ENCODE data around the gene CRKL.

GRCh38 chr22:20927940-20928572 is 10.8 kb downstream of the CRKL start:
- no peak for TF ChIP-seq SP1 (IDR thresholded peaks at IDR 0.05)
- no peak for TF ChIP-seq PKNOX1 (IDR thresholded peaks at IDR 0.05)
- no peak for TF ChIP-seq LEF1 (IDR thresholded peaks at IDR 0.05; ENCODE audit: borderline replicate concordance)
- TF ChIP-seq FOXK2 (IDR thresholded peaks at IDR 0.05) = no peak
- TF ChIP-seq SUZ12 (IDR thresholded peaks at IDR 0.05) = no peak
- TF ChIP-seq BHLHE40 (IDR thresholded peaks at IDR 0.05; ENCODE audit: borderline replicate concordance) = no peak
- TF ChIP-seq FOXA1 (IDR thresholded peaks at IDR 0.05) = no peak
- no peak for TF ChIP-seq FOXM1 (IDR thresholded peaks at IDR 0.05; ENCODE audit: borderline replicate concordance)
- no peak for TF ChIP-seq ZNF384 (IDR thresholded peaks at IDR 0.05)
- TF ChIP-seq NFRKB (IDR thresholded peaks at IDR 0.05) = no peak
- no peak for TF ChIP-seq ELF4 (IDR thresholded peaks at IDR 0.05)
- no peak for TF ChIP-seq HDGF (IDR thresholded peaks at IDR 0.05; ENCODE audit: borderline replicate concordance)
- no peak for TF ChIP-seq CTBP1 (IDR thresholded peaks at IDR 0.05; ENCODE audit: borderline replicate concordance)
- TF ChIP-seq TARDBP (IDR thresholded peaks at IDR 0.05) = no peak

All from HEK293T (cell line).